GM12892 (cell line): ENCODE results near the gene SLCO2A1.

Source experiments
- POLR2A ChIP-seq: IDR thresholded peaks from 2 replicates; pipeline ENCODE4 v1.6.1; 2011; ENCODE audit warnings: low read depth, low read length, control low read depth
- POLR2AphosphoS5 ChIP-seq: IDR thresholded peaks from 2 replicates; pipeline ENCODE4 v1.6.1; 2011; ENCODE audit warnings: low read depth, low read length, control low read depth
- TAF1 ChIP-seq: IDR thresholded peaks from 2 replicates; pipeline ENCODE4 v1.6.1; 2011; ENCODE audit warnings: low read depth, mild to moderate bottlenecking, control low read depth, low read length, borderline replicate concordance

GRCh38 chr3:133891662-133892378, 137.9 kb downstream of the SLCO2A1 start:
- TF ChIP-seq POLR2AphosphoS5 (no peak), POLR2A (no peak), TAF1 (no peak)
